IMR-90 (cell line): ENCODE measurements around the gene ANK2. TPM values are rescaled to one million over a fixed set of nuclear protein-coding genes. Genes with fewer than 3 reads are reported as not detected.

ENCODE experiments used
- ATAC-seq: fragments of 200-7000 bp; cut with Tn5 transposase; 2 replicates; pipeline ENCODE4 v1.9.1; 2020; ENCODE audit warnings: low read depth, mild to moderate bottlenecking, moderate library complexity
- BruUV-seq: library from RNA; stranded (reverse); fragments of 400-500 nt; replicated peaks from 2 replicates; lab custom pipeline; 2021; lab: Mats Ljungman, UMichigan
- CTCF ChIA-PET: fragments of 300-600 bp; formaldehyde crosslinking; extraction: SDS; loops from one replicate; lab custom pipeline; 2021; ENCODE audit warnings: antibody characterized with exemption; lab: Yijun Ruan, JAX
- POLR2A ChIA-PET: fragments of 300-600 bp; sonication (Branson Sonifier 250); formaldehyde crosslinking; loops from one replicate; lab custom pipeline; 2022; ENCODE audit warnings: antibody characterized with exemption; ENCODE audit not compliant: unreplicated experiment; lab: Charles Lee
- DNase-seq: peaks from one replicate; pipeline ENCODE4 v3.0.0; 2013
- H2AFZ ChIP-seq: replicated peaks from 2 replicates; pipeline ENCODE3; 2013; ENCODE audit warnings: low read length, mild to moderate bottlenecking; ENCODE audit not compliant: poor library complexity
- H2AK5ac ChIP-seq: 2 replicates; pipeline ENCODE4 v1.6.1; 2013; ENCODE audit warnings: low read depth, low read length, inconsistent platforms
- H2AK9ac ChIP-seq: replicated peaks from 2 replicates; pipeline ENCODE3; 2013; ENCODE audit warnings: mild to moderate bottlenecking, low read depth, low read length, moderate library complexity; ENCODE audit not compliant: poor library complexity
- H2BK120ac ChIP-seq: 2 replicates; pipeline ENCODE4 v1.6.1; 2013; ENCODE audit warnings: low read depth, low read length, inconsistent platforms
- H2BK15ac ChIP-seq: 3 replicates; pipeline ENCODE4 v1.6.1; 2013; ENCODE audit warnings: low read depth, low read length, inconsistent platforms
- H2BK20ac ChIP-seq: 2 replicates; pipeline ENCODE4 v1.6.1; 2013; ENCODE audit warnings: low read depth, mild to moderate bottlenecking, inconsistent platforms, low read length, moderate library complexity
- H2BK5ac ChIP-seq: 2 replicates; pipeline ENCODE4 v1.6.1; 2013; ENCODE audit warnings: mild to moderate bottlenecking, low read depth, low read length, inconsistent platforms; ENCODE audit not compliant: poor library complexity, severe bottlenecking
- H3K14ac ChIP-seq: replicated peaks from 2 replicates; pipeline ENCODE4 v1.6.1; 2013; ENCODE audit warnings: low read depth, low read length, inconsistent platforms
- H3K18ac ChIP-seq: 2 replicates; pipeline ENCODE4 v1.6.1; 2013; ENCODE audit warnings: low read depth, low read length, control low read depth
- H3K23ac ChIP-seq: 2 replicates; pipeline ENCODE4 v1.6.1; 2013; ENCODE audit warnings: low read depth, low read length, inconsistent platforms
- H3K27ac ChIP-seq: 2 replicates; pipeline ENCODE4 v1.5.1; 2013; ENCODE audit warnings: mild to moderate bottlenecking, control low read depth, low read length; ENCODE audit not compliant: insufficient read depth
- H3K27me3 ChIP-seq: 2 replicates; pipeline ENCODE4 v1.6.1; 2013; ENCODE audit warnings: low read length; ENCODE audit not compliant: control insufficient read depth, insufficient read depth
- H3K36me3 ChIP-seq: 2 replicates; pipeline ENCODE4 v1.6.1; 2013; ENCODE audit warnings: low read length, mixed read lengths; ENCODE audit not compliant: control insufficient read depth, insufficient read depth
- H3K4ac ChIP-seq: 2 replicates; pipeline ENCODE4 v1.6.1; 2013; ENCODE audit warnings: low read depth, low read length, inconsistent platforms
- H3K4me1 ChIP-seq: 2 replicates; pipeline ENCODE4 v1.6.1; 2013; ENCODE audit warnings: low read length, mixed read lengths; ENCODE audit not compliant: control insufficient read depth, insufficient read depth
- H3K4me2 ChIP-seq: 2 replicates; pipeline ENCODE4 v1.6.1; 2013; ENCODE audit warnings: low read depth, mild to moderate bottlenecking, control low read depth, low read length, moderate library complexity
- H3K4me3 ChIP-seq: 2 replicates; pipeline ENCODE4 v1.5.1; 2013; ENCODE audit warnings: low read depth, mild to moderate bottlenecking, control low read depth, low read length, moderate library complexity; ENCODE audit not compliant: insufficient read depth
- H3K56ac ChIP-seq: 2 replicates; pipeline ENCODE4 v1.6.1; 2013; ENCODE audit warnings: low read length, inconsistent platforms; ENCODE audit not compliant: insufficient read depth; ENCODE audit errors: extremely low read depth
- H3K79me1 ChIP-seq, 2 experiments: 2 replicates each; pipeline ENCODE4 v1.6.1; 2013; ENCODE audit warnings: low read length in 2 of 2, inconsistent platforms in 1 of 2, low read depth in 1 of 2
- H3K9ac ChIP-seq: 2 replicates; pipeline ENCODE4 v1.6.1; 2013; ENCODE audit warnings: low read depth, low read length, control low read depth
- H3K9me1 ChIP-seq: 2 replicates; pipeline ENCODE4 v1.6.1; 2013; ENCODE audit warnings: low read length, inconsistent platforms; ENCODE audit not compliant: insufficient read depth
- H3K9me3 ChIP-seq: 2 replicates; pipeline ENCODE4 v1.6.1; 2013; ENCODE audit warnings: low read length; ENCODE audit not compliant: control insufficient read depth, insufficient read depth
- H4K20me1 ChIP-seq: 2 replicates; pipeline ENCODE4 v1.6.1; 2013; ENCODE audit warnings: low read length, inconsistent platforms; ENCODE audit not compliant: insufficient read depth
- H4K5ac ChIP-seq: 2 replicates; pipeline ENCODE4 v1.6.1; 2013; ENCODE audit warnings: mild to moderate bottlenecking, low read depth, low read length, control low read depth
- H4K8ac ChIP-seq, 2 experiments: 2 replicates each; pipeline ENCODE4 v1.6.1; 2013; ENCODE audit warnings: low read depth in 2 of 2, low read length in 2 of 2, control low read depth in 1 of 2, inconsistent platforms in 1 of 2
- H4K91ac ChIP-seq: 2 replicates; pipeline ENCODE4 v1.6.1; 2013; ENCODE audit warnings: low read depth, low read length, inconsistent platforms; ENCODE audit not compliant: insufficient read depth
- BHLHE40 ChIP-seq: fragments of 150-350 bp; IDR thresholded peaks from 2 replicates; pipeline ENCODE4 v1.6.1; 2016; ENCODE audit warnings: mild to moderate bottlenecking, low read depth, low read length
- CEBPB ChIP-seq: IDR thresholded peaks from 2 replicates; pipeline ENCODE4 v1.6.1; 2012; ENCODE audit warnings: low read depth, low read length, improper control_type of control experiment
- CTCF ChIP-seq: conservative IDR thresholded peaks from 2 replicates; pipeline ENCODE4 v1.5.1; 2012; ENCODE audit warnings: mild to moderate bottlenecking, low read depth, low read length, improper control_type of control experiment
- ELK1 ChIP-seq: fragments of 150-350 bp; IDR thresholded peaks from 2 replicates; pipeline ENCODE4 v1.6.1; 2016; ENCODE audit warnings: low read depth, mild to moderate bottlenecking, low read length, moderate library complexity, borderline replicate concordance
- FOS ChIP-seq: fragments of 150-350 bp; IDR thresholded peaks from 2 replicates; pipeline ENCODE4 v1.6.1; 2016; ENCODE audit warnings: low read depth, low read length
- MAFK ChIP-seq: IDR thresholded peaks from 2 replicates; pipeline ENCODE4 v1.6.1; 2012; ENCODE audit warnings: low read depth, low read length, improper control_type of control experiment
- MAZ ChIP-seq: IDR thresholded peaks from 2 replicates; pipeline ENCODE4 v1.6.1; 2012; ENCODE audit warnings: low read depth, mild to moderate bottlenecking, low read length, improper control_type of control experiment, moderate library complexity, borderline replicate concordance
- MXI1 ChIP-seq: IDR thresholded peaks from 2 replicates; pipeline ENCODE4 v1.6.1; 2012; ENCODE audit warnings: low read depth, mild to moderate bottlenecking, low read length, moderate library complexity, borderline replicate concordance
- NFE2L2 ChIP-seq: fragments of 150-350 bp; IDR thresholded peaks from 2 replicates; pipeline ENCODE4 v1.6.1; 2016; ENCODE audit warnings: low read depth, mild to moderate bottlenecking, low read length
- RAD21 ChIP-seq: IDR thresholded peaks from 2 replicates; pipeline ENCODE4 v1.6.1; 2012; ENCODE audit warnings: low read length, improper control_type of control experiment
- RCOR1 ChIP-seq: IDR thresholded peaks from 2 replicates; pipeline ENCODE4 v1.6.1; 2012; ENCODE audit warnings: mild to moderate bottlenecking, low read length, improper control_type of control experiment; ENCODE audit not compliant: insufficient replicate concordance
- USF2 ChIP-seq: fragments of 150-350 bp; IDR thresholded peaks from 2 replicates; pipeline ENCODE4 v1.6.1; 2017; ENCODE audit warnings: mild to moderate bottlenecking, antibody characterized with exemption, low read length, low read depth
- WGBS, 2 experiments: methylation state at CpG; one replicate each; pipeline versions ENCODE4 v1.1.5 to v1.1.7; 2013; ENCODE audit warnings: missing lambda C conversion rate in 2 of 2; ENCODE audit not compliant: insufficient read length in 1 of 2; ENCODE audit errors: extremely low coverage in 2 of 2; 5-methylcytosine and 5-hydroxymethylcytosine counted together
- dilution Hi-C: fragments of 300-500 bp; cut with HindIII; formaldehyde crosslinking; loops from one replicate; pipeline ENCODE4 v1.14.3; 2018; ENCODE audit warnings: low sequenced_read_pairs; ENCODE audit not compliant: unreplicated experiment
- in situ Hi-C: fragments of 300-500 bp; cut with MboI; formaldehyde crosslinking; loops from 3 replicates; pipeline ENCODE4 v1.14.3; 2019; ENCODE audit warnings: low sequenced_read_pairs, inconsistent platforms, mixed read lengths
- intact Hi-C: fragments of 100-400 bp; cut with micrococcal nuclease; formaldehyde crosslinking; loops from 2 replicates; pipeline ENCODE4 v1.10.0; 2022
- polyA plus RNA-seq, 3 experiments: library from polyadenylated mRNA; depleted of rRNA; stranded (reverse); fragments of >200 nt; gene quantifications; 2 replicates each; pipeline ENCODE4 v1.2.3, GENCODE V29; 2012; ENCODE audit warnings: low replicate concordance in 1 of 3
- total RNA-seq: library from RNA; depleted of rRNA; stranded (reverse); fragments of >200 nt; gene quantifications from 2 replicates; pipeline ENCODE4 v1.2.3, GENCODE V29; 2012

Gene ANK2
- total and polyA plus RNA-seq, 2 of the 4 experiments (the other 2 are of a cell fraction), result 0.82 to 6.6 TPM

DNA sequence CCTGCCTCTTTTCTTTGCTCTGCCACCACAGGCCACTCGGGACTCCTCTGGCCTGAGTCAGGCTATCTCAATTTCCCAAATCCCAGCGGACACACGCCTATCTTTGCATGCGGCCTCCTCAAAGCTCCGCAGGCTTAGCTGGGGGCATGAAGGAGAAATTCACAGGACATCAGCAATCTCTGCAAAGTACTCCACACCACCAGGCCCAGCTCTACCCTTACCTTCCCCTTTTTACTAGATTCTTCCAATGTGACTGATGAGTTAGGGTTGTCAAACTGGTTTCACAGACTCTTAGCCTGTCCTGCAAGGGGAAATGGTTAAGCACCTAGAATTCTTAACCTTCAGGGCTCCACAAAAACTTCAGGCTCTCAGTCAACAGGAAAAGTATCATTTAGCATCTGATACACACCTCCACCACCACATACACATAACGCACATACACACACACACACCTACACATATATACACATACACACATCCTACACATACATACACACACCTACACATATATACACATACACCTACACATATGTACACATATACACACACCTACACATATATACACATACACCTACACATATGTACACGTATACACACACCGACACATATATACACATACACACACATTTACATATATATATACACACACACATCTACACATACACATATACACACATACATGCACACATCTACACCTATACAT lies 349.1 kb downstream of the ANK2 start:
- dilution Hi-C loops, result no loop called here
- no peak overlapping the region for H4K5ac ChIP-seq
- H2BK15ac ChIP-seq, result peak overlapping the region; percentile 17; the same call in 1 of the 3 replicates
- H2AK9ac ChIP-seq, result no peak overlapping the region
- WGBS, 2 experiments, result 100% methylated on average over 2 of the region's 8 CpGs; no CpG with 5 or more reads in 1 of the 2 experiments
- H2BK5ac ChIP-seq, result peak overlapping the region; percentile 23
- no peaks in the 10 kb centered on the region for H3K9me1 ChIP-seq
- H3K9ac ChIP-seq, result no peak overlapping the region
- H2BK20ac ChIP-seq, result no peak overlapping the region
- peak overlapping the region; percentile 12; the same call in 1 of the 2 replicates for H3K4ac ChIP-seq
- no peaks in the 10 kb centered on the region for H3K36me3 ChIP-seq
- intact Hi-C loops, result loop anchor here (10.0 kb wide), 2 partner anchors 116 to 676 kb away; no protein-coding TSS in a partner anchor
- H4K20me1 ChIP-seq, result no peaks in the 10 kb centered on the region
- in situ Hi-C loops, result loop anchor here (5.0 to 10.0 kb wide), 2 partner anchors 496 to 984 kb away; no protein-coding TSS in a partner anchor
- H3K56ac ChIP-seq, result no peak overlapping the region
- H3K18ac ChIP-seq, result no peak overlapping the region
- ChIA-PET POLR2A (no interaction called here), CTCF (no interaction called here)
- no peak overlapping the region for H3K4me3 ChIP-seq
- peaks cover 3% of the 10 kb centered on the region; the same call in 1 of the 2 replicates for H3K4me1 ChIP-seq
- no peaks in the 10 kb centered on the region for H3K79me1 ChIP-seq
- H3K14ac ChIP-seq, result no peak overlapping the region
- no peak overlapping the region for H3K23ac ChIP-seq
- no peak overlapping the region for H3K4me2 ChIP-seq
- H4K91ac ChIP-seq, result no peak overlapping the region
- no peak overlapping the region for H2BK120ac ChIP-seq
- H3K9me3 ChIP-seq, result no peaks in the 10 kb centered on the region
- no peak overlapping the region for H4K8ac ChIP-seq
- peak overlapping the region; percentile 43; the same call in 1 of the 2 replicates for H2AK5ac ChIP-seq
- H3K27ac ChIP-seq, result no peak overlapping the region
- TF ChIP-seq MAFK, result no peak
- TF ChIP-seq MAZ, result no peak
- no peak for TF ChIP-seq FOS
- no peak for TF ChIP-seq CEBPB
- TF ChIP-seq CTCF, result no peak
- no peak for TF ChIP-seq BHLHE40
- no peak for TF ChIP-seq ELK1
- no peak for TF ChIP-seq USF2
- no peak for TF ChIP-seq NFE2L2
- TF ChIP-seq RAD21, result no peak
- no peak for TF ChIP-seq RCOR1
- TF ChIP-seq MXI1, result no peak
- DNase-seq (no peak), ATAC-seq (no peak)
- H2AFZ ChIP-seq, result peak overlapping the region; percentile 5
- H3K27me3 ChIP-seq, result no peaks in the 10 kb centered on the region
- no TSS peak for BruUV-seq
